Upper lobe of left lung (tissue), 4 donors: ENCODE measurements around the gene RASGEF1C.

Experiments used
- POLR2A ChIP-seq, 4 donors: fragments of 450-650 bp; IDR thresholded peaks; one replicate each; pipeline ENCODE4 v1.5.1; 2016 to 2017; ENCODE audit warnings: antibody characterized with exemption in 4 of 4, mild to moderate bottlenecking in 2 of 4
- TF ChIP-seq, protein P1 (sequence below), 6 experiments: fragments of 450-650 bp in 4 of 6; fragments of 200-600 bp in 2 of 6; sonication (generic) in 2 of 6; IDR thresholded peaks; one replicate each; pipeline ENCODE4 v1.5.1; 2016 to 2019; ENCODE audit warnings: antibody characterized with exemption in 6 of 6

DNA sequence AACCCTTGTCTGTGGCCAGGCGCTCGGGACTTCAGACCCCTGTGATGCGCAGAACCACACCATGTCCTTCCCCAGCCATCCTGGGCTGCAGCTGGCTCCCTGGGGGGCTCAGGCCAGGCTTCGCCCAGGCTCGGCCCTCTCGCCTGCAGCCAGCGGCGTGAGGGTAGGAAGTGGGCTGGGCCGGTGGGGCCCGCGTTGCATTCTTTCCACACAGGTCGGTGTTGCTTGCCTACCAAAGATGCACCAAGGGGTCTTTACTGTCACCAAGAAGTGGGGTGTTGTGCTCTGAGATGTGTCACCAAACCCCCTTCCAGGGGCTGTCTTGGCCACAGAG lies 89.1 kb downstream of the RASGEF1C start:
- no peak for TF ChIP-seq POLR2A (IDR thresholded peaks at IDR 0.05)
- TF ChIP-seq, protein P1, sequence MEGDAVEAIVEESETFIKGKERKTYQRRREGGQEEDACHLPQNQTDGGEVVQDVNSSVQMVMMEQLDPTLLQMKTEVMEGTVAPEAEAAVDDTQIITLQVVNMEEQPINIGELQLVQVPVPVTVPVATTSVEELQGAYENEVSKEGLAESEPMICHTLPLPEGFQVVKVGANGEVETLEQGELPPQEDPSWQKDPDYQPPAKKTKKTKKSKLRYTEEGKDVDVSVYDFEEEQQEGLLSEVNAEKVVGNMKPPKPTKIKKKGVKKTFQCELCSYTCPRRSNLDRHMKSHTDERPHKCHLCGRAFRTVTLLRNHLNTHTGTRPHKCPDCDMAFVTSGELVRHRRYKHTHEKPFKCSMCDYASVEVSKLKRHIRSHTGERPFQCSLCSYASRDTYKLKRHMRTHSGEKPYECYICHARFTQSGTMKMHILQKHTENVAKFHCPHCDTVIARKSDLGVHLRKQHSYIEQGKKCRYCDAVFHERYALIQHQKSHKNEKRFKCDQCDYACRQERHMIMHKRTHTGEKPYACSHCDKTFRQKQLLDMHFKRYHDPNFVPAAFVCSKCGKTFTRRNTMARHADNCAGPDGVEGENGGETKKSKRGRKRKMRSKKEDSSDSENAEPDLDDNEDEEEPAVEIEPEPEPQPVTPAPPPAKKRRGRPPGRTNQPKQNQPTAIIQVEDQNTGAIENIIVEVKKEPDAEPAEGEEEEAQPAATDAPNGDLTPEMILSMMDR (IDR thresholded peaks at IDR 0.05) = no peak
